GM19438 (cell line): ENCODE results near the gene SPDEF.

Experiments
- ATAC-seq: cut with Tn5 transposase; IDR thresholded peaks from one replicate; pipeline ENCODE4 v1.9.1; 2021; ENCODE audit warnings: low read depth; ENCODE audit not compliant: unreplicated experiment

SPDEF gene

DNA sequence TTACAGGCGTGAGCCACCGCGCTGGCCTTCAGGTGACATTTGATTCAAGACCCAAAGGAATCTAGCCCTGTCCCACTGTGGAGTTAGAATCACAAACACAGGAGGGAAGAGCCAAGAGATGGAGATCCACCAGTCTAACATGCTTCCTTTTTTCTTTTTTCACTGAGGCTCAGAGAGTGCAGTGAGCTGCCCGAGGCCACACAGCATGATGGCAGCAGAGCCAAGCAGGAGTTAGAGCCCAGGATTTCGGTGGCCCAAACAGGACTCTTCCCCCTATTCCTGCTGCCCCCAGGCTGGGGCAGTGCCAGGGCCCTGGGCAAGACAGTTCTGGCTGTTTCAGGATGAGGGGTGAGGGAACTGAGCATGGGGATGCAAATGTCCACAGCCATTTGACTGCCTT is 8.1 kb upstream of the SPDEF start:
- ATAC-seq = no peak

DNA sequence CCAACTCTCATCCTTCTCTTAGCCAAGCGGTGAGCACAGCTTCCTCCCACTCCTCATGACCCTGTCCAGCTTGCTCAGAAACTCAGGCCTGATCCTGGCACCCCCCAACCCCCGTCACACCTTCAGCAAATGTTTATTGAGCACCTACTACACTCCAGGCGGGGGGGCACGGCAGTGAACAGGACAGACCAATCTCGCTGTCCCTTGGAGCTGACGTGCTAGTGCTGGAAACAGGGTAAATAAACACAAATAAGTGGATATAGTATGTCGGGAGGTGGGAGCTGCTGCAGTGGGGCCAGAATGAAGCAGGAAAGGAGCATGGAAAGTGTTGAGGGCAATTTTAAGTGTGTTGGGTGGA is 7.4 kb upstream of the SPDEF start:
- ATAC-seq = no peak

DNA sequence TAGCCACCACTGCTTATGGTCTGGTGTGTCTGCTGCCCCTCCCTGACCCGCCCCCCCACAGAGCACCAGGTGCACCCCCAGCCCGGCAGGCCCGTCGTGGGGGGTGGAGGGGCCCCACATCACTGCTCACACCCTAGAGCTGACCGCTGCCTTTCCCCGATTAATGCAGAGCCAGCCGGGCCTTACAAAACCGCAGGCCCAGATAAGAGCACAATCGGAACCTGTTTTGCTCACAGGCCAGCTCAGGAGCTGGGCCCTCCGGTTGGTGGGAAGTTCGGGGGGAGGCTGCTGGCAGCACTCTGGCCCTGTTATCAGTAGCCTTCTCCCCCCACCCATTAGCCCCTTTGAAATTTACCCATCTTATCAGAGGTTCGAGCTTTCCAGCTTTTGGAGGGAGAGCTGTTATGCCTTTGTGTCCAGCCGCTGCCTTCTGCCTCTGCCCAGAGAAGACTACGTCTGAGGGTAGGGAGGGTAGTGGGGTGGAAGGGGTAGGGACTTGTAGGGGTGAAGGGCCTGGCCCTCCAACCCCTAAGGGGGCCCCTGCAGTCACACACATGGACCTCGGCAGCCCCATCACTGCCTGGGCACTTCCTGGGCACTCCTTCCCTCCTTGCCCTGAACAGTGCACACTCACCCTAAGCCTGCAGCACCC is 6.9 kb upstream of the SPDEF start:
- no peak for ATAC-seq

DNA sequence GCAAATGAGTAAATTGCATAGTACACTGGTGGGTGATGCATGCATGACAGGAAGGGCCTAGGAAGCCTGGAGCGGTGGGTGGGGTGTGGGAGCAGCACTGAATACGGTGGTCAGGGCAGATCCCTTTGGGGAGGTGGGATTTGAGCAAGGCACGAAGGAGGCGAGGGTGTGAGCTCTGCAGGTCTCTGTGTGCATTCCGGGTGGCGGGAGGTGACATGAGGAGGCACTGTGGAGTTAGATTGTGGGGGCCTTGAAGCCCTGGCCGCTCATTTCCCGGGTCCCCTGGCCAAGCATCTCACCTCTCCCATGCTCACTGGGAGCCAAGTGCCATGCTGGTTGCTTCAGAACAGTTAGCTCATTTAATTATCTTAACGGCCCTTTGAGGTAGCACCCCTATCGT is 6.2 kb upstream of the SPDEF start:
- ATAC-seq = no peak

DNA sequence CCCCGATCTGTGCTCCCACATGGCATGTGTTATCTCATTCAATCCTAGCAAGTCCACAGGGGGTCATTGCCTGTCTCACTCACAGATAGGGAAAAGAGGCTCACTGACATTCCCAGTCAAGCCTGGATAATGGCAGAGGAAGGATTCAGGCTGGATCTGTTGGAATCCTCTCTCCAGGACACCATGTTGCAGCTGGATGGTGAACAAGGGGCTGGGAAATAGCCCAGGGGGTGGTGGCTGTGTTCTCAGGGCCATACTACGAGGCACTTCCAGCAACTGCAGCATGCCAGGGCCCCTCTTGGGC is 5.0 kb upstream of the SPDEF start:
- ATAC-seq = no peak

DNA sequence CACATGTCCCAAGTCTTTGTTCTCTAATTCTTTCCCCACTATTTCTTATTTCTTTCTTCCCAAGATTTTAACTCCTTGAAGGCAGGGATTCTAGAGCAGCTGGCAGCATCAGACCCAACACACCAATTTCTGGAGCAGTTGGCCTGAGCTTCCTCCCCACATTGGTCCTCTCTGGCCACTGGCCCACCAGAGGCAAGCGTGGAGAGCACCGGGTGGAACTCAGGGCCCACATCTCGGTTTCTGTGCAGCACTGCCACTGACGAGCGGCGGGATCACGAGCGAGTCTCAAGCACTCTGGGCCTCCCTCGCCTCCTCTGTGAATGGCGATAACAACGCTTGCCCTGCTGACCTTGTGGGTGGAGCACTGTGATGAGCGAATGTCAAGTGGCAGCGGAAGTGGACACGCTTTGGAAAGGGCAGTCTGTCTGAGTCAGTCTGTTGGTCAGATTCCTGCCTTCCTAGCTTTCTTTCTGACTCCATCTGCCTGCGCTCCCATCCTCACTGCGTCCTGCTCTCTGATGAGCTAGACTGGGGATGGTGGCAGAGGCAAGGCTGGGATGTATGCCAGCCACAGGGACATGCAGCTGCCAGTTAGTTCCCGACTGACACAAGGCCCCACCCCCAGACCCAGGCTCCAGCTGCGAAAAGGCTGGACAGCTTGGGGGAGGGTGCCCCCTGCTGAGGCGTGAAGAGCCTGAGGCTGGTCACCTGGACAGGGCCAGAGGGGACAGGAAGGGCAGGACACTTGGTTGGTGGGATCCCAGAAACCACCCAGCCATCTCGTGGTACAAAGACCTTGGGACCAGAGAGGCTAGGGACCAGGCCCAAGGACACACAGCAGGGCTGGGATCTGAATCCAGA is 4.5 kb upstream of the SPDEF start:
- no peak for ATAC-seq

DNA sequence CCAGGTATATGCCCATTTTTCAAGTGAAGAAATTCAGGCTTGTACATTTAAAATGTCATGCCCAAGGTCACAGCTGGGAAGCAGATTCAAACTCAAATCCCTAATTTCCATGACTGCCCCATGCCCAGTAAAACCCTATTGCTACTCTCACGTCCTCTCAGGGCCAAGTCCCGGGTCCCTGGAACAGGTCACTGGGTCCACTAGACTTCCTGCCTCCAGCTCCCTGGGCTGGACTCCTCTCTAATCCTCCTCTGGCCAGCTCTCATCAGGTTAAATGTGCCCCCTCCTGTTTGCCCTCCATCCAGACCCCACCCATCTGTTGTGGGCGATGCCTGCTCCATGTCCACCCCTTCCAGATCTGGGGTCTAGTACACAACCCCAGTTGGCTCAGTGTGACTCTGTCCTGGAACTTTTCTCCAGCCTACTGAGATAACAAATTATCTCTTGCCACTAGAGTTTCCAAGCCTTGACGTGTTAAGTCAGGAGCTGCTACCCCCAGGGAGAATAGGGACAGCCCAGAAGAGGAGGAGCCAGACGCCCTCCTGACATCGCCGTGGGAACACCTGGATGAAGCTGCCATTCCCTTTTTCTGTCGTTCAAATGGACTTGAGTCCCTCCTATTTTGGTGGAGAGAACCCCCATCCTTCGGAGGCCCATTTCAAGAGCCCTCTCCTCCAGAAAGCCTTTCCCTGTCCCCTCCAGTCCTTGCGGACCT is 3.7 kb upstream of the SPDEF start:
- no peak for ATAC-seq

DNA sequence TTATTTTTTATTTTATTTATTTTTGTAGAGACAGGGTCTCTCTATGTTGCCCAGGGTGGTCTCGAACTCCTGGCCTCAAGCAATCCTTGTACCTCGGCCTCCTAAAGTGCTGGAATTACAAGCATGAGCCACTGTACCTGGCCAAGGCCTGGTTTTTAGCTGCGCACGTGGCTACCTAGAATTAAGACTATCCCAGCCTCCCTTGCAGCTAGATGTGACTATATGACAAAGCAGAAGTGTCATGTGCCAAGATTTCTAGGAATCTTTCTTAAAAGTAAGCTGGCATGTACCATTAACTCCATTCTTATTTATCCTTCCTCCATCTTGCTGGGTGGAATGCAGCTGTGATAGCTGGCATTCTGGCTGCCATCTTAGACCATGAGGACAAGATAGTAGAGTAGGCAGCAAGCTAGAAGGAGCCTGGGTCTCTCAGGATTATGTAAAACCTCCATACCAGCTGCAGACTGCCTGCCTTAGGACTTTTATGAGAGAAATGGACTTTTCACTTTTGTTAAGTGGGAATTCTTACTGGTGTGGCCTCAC is 2.1 kb upstream of the SPDEF start:
- ATAC-seq = no peak

DNA sequence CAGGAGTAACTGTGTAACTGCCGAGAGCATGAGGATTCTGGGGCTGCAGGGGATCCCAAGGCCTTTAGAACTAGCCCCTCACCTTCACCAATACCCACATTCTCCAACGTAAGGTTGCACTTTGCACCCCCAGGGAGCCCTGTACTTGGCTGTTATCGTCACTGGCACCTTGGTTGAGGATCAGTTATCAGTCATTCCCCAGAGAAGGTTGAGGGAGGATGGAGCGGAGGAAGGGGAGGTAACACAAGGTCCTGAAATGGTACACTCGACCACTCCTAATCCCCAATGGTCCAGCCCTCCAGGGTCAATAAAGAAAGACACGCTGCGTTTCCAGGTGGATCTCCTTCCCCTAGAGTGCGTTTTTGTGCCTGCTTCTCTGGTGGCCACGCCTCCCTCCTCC is 1.1 kb upstream of the SPDEF start:
- ATAC-seq = no peak

DNA sequence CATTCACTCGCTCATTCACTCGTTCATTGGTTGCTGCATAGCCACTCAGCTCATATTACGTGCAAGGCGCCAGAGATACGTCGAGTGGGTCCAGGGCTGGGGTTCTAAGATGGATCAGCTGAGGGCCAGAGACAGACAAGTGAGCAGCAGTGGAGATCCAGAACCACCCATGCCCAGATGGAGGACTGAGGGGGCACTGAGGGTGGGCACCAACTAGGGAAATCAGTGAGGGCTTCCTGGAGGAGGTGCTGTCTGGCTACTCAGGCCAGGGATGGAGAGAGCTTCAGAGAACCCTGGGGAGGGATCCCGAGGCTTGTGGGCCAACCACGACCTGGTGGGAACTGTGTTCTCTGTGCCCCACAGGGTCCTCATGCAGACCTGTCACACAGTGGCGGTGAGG is 364 bp upstream of the SPDEF start:
- ATAC-seq = no peak

DNA sequence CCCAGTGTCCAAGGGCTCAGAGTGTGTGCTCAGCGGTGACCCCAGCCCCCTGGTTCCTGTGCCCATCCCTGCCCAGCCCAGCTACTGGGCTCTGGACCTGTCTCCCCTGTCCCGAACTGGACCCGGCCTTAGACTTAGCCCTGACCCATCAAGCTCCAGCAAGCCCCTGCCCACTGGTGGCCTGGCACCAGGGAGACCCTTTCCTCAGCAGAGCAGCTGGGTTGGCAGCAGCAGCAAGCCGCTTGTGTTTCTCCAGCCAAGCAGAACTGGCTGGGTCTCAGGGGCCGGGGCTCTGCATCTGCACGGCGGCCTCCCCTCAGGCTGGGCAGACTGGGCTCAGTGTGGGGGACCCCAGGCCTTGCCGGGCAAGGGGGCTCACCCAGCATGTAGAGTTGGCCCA is 801 bp downstream of the SPDEF start:
- ATAC-seq = no peak

DNA sequence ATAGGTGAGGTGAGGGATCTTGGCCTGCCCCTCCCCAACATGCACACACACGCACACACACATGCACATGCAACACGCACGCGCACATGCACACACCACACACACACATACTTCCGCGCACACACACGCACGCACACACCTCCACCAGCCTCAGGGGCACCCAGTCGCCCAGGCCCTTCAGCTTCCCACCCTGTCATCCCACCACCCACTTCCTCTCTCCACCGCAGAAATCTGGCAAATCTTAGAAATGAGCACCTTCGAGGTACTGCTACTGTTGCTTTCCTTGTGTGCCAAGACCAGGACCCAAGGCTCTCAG is 1.2 kb downstream of the SPDEF start:
- no peak for ATAC-seq

DNA sequence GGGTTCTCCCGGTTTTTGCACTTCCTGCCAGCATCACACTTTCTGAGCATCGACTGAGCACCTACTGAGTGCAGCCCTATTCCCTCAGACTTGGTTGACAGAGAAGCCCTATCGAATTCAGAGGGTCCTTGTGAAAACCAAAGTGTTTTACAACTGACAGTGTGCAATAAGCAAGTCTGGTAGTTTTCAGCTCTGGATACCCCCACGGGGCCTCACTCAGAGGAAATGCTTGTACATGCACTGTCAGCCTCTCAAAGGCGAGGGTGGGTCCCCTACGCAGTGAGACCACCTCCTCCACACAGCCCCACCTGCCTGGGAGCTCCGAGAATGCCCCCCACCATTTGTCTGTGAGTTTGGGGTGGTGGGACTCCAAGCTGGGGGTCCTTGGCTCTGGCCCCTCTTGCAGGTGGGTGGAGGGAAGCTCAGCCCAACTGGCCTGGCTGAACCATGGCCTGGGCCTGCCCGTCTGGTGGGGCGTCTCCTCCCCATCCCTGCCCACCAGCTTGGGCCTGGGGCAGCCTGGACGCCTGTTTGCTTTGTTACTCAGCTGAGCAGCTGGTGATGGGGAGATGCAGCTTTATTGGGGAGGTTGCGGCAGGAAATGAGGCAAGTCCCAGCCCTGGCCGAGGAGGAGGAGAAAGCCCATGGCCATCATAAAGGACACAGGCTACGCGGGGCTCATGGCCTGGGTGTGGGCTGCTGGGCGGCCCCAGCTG is 1.7 kb downstream of the SPDEF start:
- ATAC-seq = no peak

DNA sequence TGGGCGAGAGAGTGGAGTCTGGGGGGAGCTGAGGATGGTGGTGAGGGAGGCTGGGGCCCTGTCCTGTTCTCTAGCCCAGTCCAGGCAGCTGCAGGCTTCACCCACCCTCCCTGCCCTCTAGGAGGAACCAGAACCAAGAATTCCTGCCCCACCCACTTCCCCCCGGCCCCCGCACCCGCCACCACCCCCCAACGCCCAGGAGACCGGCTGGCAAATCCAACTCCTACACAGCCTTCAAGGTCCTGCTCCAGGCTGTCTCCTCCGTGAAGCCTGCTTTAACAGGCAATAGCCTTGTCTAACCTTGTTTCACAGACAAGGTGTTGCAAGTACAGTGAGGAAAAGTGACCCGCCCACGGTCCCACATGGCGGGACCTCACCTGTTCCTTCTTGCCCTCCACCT is 2.4 kb downstream of the SPDEF start:
- ATAC-seq = no peak

DNA sequence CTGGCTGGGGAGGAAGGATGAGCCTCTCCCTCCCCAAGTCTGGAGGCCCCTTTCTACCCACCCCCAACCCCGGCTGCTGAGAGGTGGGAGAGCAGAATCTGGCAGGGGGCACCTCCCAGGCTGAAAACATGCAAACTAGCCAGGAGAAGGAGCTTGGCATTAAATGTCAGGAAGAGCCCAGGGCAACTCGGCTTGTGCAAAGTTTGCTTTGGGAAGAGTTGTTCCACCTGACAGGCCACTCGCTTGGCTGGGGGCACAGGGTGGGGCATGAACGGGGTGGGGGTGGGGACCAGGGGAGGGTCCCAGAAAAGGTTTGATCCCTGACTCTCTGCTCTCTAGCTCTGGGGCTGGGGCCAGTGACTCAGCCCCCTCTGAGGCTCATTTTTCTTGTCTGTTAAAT is 3.0 kb downstream of the SPDEF start:
- no peak for ATAC-seq

DNA sequence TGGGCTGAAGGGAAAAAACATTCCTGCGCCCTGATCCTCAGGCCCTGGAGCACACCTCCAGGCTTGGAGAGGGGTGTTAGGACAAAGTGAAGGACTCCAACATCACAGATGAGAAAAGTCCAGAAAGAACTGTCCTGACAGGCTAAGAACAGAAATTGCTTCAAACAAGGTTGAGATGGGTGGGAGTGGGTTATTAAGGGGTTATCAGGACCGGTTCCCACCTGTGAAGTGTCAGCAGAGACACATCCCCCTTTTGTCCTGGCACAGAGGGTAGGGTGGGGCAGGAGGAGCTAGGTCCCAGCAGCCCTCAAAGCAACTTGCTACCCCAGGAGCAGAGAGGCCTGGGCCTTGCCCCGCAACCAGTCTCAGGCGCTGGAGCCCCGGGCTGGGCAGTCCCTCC is 3.5 kb downstream of the SPDEF start:
- no peak for ATAC-seq

DNA sequence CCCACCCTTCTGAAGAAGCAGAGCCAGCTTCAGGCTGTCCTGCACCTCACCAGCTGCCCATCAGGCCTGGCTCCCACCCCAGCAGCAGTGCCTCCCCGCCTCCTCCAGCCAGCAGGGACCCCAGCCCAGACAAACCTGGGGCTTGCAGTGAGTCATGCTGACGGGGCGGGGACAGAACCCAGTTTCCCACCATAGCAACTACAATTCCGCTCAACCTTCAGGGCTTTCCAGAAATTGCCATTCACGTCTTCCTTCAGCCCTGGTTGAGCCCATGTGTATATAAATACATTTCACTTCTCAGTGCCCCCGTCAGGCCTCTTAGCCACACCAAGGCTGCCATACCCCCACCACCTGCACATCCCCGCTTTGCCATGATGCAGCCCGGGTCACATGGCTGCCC is 4.4 kb downstream of the SPDEF start:
- no peak for ATAC-seq

DNA sequence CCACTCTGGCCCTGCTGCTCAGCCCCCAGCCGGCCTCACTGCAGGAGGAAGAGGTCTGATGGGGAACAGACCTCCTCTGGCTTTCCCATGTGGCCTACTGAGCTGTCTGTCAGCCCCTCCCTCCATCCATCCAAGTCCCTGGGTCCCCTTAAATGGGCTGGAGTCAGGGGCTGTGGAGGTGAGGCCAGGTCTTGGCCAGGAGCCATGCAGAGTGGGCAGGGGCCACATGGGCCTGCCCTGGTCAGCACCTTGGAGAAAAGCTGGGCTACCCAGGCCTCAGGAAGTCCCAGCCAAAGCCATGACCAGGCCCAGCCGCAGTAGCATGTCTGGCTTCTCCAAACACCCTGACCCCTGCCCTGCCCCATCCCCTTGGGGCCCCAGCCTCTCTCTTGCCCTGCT is 6.3 kb downstream of the SPDEF start:
- no peak for ATAC-seq

DNA sequence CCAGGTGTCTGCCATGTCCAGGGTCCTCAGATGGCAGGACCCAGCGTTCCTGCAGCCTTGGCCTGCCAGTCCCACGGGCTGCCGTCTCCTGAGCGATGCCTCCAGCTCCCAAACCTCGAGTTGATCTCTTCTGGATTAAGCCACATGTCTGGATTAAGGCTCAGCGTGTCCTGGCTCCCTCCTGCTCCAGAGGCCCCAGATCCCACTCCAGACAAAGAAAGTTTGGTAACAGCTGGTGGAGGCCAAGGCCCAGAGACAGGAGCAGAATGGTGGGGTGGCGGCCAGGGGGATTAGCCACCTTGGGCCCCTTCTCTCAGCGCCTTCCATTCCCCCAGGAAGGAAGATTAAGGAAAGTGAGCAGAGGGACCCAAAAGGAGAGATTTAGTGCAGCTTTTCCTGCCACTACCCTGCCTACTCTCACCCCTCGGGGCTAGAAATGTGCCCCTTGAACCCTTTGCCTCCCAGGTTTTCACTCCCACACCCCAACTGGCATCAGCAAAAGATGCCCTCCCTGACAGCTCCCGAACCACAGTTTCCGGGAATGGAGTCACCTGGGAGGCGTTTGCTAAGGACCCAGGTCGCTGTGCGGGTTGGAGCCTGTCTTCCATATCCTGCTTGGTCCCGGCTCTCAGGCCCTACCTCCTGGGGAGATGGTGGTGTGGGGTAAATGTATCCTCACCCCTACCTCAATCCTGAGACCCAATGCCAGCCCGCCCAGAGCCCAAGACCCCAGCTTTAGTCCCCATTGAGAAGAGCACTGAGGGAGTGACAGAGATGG is 6.9 kb downstream of the SPDEF start:
- ATAC-seq = no peak
